NCI-H1092 (cell line): ENCODE data around the gene SWT1.

Experiments
- DNase-seq: peaks from one replicate; lab custom pipeline; 2025; lab: John Stamatoyannopoulos, UW

Gene SWT1, protein sequence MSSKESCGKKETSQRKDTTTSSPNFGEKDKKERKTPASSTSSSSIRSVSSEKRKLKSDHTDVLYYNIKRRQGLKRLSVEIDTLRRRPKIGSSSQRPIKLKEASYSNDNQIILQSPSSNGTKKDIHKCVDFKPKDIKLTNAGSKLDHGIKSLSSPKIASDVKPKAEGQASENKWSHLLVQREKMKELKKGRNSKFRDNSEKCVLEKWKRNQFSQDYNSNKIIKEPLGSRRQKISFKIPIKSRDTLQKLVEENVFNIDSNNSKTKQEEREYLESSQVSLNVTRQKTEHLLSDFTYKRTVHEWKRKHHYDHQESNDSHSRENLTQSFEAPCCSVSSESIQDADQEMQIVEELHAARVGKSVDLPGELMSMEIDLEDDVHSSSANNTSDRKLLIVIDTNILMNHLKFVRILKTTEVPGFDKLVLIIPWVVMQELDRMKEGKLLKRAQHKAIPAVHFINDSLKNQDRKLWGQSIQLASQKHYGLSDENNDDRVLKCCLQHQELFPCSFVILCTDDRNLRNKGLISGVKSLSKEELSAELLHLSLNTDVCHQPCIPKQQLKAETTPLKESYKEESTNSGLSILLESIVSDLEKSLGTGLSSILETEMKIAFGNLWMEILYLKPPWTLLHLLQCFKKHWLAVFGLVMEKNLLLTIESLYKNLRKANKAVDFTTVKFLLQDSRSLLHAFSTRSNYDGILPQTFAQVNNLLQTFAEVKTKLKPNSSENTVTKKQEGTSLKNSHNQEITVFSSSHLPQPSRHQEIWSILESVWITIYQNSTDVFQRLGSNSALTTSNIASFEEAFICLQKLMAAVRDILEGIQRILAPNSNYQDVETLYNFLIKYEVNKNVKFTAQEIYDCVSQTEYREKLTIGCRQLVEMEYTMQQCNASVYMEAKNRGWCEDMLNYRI

DNA sequence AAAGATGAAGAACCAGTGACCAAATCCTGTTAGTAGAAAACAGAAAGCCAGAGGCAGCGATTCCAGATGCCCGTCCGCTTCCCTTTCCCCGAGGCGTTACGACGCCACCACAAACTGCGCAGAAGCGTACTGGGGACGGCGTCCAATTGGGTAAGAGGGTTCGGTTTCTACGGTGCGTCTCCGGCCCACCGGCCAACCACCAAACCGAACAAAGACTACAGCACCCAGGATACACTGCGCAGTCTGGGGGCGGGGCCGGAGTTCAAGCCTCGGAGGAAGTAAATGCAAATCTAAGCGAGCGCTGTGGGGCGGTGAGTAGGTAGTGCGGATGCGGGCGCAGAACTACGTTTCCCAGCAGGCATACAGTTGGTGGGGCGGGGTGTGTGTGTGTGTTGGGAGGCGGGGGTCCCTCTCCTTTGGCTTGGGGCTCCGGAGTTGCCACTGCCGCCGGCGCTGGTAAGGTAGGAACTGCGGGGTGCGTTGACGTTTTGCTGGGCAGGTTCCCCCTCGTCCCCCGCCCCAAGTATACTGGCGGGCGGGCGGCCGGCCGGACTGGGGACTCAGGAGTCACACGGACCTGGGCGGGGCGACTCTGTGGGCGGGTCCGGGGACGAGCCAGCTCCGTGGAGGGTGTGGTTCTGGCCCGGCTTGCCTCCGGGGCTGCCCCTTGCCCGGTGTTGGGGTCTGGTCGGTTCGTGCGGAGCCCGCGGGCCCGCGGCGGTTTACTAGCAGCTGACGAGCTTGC is at the start of gene SWT1, which contains the start of gene TRMT1L:
Gene SWT1 (plus strand): TSS at position 314 of the 745 bp plus-strand sequence. CDS start 3,675 bp downstream, outside the sequence.
Gene TRMT1L (minus strand): TSS at position 100 of the 745 bp plus-strand sequence. CDS start 241 bp downstream, outside the sequence.
- DNase-seq: peak; percentile 99

DNA sequence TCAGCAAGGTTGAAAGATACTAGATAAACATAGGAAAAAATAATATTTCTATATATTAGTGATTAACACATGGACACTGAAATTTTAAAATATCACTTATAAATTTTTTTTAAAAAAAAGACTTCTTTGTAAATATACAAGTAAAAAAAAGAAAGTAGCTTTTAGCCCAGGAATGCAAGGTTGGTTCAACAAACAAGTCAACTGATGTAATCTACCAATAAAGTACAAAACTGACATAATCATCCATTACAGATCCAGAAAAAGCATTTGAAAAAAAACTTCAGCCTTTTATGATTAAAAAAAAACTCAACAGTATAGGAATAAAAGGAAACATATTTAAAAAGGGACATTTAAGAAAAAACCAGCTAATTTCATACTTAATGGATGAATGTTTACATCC is 48.6 kb upstream of the SWT1 start:
- DNase-seq: no peak

DNA sequence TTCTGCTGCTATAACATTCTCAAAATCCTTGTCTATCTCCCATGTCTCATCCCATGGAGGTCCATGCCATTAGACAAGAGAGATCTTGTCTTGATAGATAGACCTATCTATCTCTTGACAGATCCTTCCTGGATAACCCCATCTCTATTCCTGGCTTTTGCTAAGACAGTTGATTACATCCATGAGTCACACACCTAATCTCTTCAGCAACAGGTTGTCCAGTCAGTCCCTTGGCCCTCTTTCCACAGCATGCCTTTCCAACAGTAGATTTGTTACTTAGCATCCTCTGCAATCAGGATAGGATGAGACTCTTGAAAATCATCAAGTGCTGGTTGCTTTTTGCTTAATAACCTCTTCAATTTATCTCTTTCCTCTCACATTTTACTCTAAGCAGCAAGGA is 46.8 kb upstream of the SWT1 start:
- DNase-seq: no peak

DNA sequence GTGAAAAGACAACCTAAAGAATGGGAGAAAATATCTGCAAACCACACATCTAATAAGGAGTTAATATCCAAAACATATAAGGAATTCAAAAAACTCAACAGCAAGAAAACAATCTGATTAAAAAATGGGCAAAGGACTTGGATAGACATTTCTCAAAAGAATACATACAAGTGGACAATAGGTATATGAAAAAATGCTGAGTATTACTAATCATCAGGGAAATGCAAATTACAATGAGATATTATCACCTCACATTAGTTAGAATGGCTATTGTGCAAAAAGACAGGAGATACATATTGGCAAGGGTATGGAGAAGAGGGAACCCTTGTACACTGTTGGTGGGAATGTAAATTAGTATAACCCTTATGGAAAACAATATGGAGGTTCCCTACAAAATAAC is 45.1 kb upstream of the SWT1 start:
- no peak for DNase-seq

DNA sequence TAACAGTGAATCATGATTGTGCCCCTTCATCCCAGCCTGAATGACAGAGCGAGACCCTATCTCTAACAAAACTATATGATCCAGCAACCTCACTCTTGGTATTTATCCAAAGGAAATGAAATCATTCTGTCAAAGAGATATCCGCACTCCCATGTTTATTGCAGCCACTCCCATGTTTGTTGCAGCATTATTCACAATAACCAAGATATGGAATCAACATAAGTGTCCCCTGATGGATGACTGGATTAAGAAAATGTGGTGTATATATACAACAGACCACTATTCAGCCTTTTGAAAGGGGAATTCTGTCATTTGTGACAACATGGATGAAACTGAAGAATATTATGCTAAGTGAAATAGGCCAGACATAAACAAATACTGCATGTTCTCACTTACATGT is 44.6 kb upstream of the SWT1 start:
- no peak for DNase-seq

DNA sequence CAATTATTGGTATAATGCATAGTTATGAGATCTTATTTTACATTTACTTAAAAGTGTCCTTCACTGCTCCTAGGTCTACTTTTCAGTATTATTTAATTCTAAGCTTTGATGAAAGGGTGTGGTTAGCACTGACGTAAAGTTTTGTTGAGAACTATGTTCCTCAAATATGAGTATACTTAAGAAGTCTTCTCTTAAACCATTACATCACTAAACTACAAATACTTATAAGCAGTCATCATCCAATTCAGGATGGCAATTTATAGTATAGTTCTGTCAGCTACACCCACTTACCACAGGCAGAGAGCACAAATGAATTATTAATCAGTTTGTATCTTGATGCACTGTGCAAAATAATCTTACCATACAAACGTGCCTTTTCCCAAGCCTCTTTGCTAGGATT is 27.3 kb upstream of the SWT1 start:
- DNase-seq: no peak

DNA sequence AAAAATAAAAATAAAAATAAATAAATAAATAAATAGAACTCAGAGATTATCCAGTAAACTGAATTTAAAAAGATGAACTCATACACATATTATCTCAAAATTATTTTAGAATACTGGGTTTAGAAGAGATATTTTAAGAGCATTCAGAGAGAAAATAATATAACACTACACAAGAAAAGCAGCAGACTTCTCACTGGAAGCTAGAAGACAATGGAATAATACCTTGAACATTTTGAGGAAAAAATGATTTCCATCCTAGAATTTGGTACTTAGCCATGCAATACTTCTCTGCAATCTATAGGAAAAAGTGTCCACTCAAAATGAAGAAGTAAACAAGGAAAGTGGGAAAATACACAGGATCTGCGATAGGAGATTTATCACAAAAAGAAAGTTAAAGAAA is 24.4 kb upstream of the SWT1 start:
- DNase-seq: no peak

DNA sequence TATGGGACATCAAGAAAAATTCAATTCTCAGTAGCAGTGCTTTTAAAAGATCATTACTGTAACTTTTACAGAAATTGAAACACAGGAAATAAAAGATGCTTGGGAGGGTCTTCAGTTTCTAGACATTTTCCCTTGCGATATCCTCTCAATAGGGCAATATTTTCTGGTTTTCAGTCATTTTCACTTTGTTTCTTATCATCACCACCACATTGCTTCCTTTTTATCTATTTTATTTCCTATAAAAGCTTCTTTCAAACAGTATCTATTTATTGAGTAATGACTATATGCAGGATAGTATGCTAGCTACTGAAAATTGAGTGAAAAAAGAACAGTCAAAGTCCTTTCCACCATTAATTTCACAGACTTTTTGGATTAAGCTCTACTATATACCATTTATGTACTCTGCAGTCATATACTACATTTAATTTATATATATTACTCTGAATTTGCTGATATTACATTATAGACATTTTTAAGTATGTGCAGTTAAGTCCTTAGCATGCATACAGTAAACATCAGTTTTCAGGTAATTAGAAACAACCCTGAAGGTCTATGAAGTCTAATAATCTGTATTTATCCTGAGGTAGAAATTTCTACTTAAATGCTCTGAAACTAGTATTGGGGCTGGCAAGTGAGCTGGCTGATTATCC is 18.9 kb upstream of the SWT1 start:
- no peak for DNase-seq

DNA sequence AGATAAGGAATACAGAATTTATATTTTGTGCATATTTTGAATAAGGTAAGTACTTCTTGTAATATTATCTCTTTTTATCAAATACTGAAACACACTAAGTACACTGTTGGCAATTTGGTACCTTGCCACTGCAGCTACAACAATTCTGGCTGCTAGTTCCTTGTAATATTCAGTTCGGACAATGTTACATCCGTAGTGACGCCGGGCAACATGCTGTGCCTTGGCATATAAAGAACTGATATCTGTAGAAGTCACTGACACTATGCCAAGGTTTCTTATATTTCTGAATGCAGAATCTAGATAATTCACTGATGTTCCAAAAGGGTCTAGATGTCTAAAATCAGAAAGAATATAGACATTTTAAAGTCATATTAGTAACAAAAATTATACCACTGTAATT is 17.7 kb upstream of the SWT1 start:
- peak; percentile 61 for DNase-seq

DNA sequence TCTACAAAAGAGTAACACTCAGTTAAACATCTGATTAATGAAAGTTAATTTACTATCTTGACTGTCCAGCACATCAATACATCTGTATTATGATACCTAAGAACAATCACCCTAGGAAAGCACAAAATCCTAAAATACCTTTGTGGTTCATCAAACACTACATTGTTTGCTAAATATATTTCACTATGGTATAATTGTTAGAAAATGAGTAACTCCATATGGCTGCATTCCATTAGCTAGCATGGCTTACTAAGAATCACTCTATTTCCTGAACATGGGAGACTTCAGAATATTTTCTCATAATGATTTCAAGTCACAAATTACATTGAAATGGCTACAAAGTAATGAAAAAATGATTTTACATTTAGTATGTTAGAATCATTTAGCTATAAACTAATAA is 12.7 kb upstream of the SWT1 start:
- DNase-seq: no peak

DNA sequence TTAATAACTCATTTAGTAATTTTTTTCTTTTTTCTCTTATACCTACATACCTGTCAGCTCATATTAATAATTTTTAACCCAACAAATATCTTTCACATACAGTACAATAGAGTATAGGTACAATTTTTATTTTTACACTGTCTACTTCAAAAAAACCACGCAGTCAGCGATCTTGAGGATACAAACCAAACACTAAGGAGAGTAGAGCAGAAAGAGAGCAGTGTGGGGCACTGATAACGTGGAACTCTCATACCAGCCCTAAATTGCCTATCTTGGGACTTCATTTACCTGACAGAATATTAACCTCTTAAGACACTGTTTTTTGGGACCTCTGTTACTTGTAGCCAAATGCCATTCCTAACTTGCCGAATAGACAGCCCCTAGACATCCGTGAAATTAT is 5.8 kb upstream of the SWT1 start:
- no peak for DNase-seq

DNA sequence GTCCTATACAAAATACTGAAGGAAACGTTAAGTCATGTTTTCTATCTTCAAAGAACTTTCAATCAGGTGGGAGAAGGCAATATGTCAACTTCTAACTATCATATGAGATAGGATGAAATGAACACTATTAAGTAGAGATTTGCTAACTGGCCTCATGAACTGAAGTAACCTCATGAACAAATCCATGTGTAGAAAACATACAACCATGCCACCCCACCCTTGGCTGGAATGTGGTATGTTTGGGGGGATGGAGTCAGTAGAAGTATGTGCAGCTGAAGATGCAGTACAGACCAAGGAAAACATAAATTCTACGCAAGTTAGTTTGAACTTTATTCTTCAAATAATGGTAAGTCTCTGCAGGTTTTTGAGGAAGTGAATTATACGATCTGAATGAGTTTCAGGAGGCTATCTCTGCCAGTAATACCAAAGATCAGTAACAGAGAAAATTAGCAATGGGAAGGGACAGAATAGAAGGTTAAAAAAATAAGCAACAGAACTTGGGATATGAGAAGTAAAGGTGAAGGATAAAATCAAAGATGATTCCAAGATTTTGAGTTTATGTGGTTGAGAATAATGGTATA is 4.7 kb upstream of the SWT1 start:
- no peak for DNase-seq

DNA sequence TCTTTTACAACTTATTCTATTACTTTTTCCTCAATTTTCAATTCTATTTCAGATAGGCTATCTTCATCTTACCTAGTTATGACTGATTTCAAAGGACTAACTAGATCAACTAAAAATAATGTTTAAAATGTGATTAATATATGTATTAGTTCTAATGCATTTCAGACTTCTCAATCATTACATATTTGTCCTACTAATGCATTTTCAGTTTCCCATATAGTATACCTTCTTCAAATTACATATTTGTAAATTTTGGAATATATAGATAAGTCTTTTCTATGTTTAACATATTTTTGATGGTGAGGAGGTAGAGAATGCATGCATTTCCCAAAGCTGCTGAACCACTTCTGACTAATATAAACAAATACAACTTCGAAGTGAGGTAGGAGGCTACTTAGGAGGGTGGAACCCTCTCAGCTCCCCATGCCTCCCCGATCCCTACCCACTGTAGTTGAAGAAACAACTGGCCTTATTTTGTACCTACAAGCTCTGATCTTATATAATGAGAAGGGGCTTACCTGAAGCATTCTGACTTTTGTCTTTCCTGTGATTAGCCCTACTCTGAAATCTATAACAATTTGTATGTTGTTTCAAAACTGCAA is 2.0 kb upstream of the SWT1 start:
- DNase-seq: no peak

DNA sequence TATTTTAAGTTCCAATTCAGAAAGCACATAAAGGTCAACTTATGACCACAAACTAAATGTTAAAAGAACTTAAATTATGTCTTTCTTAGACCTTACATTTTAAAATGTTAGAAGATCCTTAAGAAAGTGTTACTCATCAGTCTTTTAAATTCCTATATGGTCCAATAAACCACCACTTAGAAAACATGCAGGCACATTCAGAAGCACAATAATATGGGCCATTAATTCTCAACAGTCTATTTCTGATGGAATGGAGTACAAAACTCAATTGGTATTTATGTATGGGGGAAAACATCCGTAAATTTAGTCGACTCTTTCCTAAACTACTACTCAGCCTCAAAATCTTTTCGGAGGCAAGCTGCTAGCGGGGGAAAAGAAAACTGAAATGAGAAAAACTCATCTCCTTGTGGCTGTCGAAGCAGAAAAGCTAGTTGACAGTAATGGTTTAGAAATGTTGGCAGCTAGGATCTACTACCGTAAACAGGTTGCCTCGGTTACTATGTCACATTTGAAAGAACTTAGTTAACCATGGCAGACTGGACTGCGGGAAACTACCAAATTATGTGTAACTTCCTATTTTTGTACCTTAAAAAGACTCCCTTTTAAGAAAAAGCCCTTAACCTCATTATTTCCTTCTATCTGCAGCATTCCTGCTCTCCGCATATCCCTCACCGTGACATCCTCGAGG is 1.2 kb upstream of the SWT1 start:
- no peak for DNase-seq

DNA sequence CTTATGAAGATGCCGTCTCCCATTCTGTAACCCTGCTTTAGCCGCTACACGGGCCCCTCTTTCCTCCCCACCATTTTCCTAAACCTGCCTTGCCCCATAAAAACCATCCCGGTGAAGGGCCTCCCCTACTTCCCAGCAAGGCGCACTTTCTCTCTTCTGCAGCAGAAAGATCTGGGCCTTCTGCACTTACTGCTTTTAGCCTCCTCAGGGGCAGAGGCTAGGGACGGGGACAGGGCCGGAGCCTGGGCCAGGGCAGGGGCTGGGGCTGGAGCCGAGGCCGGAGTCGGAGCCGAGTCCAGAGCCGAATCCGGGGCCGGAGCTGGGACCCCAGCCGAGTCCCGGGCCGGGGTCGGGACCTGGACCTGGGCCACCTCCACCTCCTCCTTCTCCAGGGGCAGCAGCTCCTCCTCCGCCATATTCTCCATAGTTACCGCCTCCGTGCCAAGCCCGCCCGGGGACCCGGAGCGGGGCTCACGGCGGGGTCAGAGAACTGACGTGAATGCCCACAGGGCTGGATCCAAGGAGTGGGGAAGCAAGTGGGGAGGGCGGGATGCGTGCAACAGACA is 596 bp upstream of the SWT1 start:
- DNase-seq: peak; percentile 46

DNA sequence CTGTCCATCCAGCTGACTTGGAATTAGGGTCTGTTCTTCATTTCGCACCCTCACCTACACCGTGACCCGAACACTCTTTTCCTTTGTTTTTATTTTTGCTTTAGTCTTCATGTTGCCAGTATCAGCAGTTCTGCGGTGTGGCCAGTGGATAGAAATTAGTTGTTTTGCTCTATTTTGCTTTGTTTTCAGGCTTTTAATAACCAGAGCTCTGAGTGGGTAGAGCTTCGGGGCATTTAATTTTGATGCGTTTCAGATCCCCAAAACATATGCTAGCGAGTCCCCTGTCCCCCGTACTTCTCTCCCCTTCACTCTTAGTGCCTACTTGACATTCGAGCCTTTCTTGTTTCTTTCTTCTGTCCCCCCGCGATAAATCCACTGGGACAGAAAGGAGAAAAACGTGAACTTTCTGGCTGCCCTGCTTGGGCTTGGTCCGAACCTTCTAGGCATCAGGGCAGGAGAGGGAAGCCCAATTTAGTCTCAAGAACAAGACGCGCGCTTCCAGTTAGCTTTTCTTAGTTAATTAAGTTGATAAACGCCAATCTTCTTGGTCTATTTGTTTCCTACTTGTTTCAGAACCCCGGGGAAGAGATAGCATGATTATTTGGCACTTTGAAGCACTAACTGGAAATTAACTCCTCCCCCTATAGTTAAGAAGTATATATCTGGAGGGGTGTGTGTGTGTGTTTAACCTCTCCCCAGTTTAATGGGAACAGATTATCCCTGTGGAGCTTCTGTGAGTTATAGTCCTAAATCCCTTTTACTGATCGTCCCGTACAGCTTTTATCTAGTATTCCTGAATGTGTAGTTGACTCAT is 839 bp downstream of the SWT1 start:
- no peak for DNase-seq

DNA sequence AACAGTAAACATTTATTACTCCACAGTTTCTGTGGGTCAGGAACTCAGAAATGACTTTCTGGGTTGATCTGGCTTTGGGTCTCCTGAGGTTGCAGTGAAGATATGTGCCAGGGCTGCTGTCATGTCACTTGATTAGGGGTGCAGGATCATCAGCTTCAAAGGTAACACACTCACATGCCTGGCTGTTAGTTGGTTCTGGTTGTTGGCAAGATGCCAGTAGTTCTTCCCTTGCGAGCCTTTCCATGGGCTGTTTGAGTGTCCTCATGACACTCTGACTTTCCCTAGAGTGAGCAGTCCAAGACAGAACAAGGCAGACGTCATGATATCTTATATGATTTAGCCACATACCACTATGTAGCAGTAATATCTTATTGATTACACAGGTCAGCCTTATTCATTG is 1.8 kb downstream of the SWT1 start:
- DNase-seq: no peak

DNA sequence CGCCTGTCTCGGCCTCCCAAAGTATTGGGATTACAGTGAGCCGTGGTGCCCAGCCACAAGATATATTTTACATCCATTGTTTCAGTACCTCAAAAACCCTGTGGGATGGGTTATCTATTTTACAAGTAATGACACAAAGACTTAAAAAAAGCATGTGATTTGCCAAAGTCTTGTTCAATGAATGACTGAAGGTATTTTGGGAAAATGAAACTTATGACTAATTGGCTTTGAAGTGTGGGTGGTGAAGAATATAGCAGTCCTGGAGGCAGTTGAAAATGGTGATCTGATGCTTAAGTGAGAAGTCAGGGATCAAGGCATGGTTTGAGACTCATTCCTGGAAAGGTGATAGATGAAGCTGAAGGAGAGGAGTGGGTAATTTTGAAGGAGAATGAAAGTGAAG is 3.0 kb downstream of the SWT1 start:
- DNase-seq: no peak

DNA sequence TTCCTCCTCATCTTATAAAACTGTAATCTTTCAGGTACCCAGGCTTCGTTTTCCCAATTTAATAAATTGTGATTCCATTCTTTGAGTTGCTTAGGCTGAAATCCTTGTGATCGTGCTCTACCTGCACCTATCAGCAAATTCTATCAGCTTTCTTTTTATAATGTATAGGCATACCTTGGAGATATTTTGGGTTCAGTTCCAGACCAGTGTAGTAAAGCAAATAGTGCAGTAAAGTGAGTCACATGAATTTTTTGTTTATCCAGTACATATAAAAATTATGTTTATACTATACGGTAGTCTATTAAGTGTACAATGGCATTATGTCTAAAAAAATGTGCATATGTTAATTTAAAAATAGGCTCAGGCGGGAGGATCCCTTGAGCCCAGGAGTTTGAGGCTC is 5.5 kb downstream of the SWT1 start:
- DNase-seq: no peak
